Measurements from ENCODE around the gene ELOB.

DNA sequence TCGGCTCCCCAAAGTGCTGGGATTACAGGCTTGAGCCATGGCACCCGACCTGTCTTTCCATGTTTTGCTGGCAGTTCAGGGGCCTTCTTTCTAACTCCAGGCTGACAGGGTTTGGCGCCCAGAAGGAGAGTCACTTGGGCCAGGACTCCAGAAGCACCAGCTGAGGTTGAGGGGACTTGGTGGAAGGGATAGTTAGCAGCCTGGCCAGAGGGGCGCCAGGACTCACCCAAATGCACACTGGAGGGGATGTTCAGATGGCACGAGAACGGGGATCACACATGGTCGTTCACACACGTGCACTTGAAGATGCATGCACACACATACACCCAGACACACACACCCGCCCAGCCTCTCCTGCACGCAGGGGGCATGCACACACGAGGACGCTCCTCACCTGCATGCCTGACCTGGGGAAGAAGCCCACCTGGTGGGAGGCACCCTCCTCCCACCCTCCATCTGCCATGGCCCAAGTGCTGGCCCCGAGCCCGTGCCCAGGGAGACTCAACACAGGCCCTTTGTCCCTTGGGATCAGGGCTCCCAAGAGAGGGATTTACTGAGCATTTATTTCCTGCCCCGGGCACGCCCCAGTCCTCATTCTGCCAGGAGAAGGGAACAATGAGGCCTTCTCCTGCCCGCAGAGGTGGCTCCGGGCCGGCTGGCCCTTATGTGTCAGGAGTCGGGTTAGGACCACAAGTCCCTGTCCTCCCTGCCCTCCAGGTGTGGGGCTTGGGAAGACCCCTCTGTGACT is 37.6 kb upstream of the ELOB start:
- TF ChIP-seq, protein P1, sequence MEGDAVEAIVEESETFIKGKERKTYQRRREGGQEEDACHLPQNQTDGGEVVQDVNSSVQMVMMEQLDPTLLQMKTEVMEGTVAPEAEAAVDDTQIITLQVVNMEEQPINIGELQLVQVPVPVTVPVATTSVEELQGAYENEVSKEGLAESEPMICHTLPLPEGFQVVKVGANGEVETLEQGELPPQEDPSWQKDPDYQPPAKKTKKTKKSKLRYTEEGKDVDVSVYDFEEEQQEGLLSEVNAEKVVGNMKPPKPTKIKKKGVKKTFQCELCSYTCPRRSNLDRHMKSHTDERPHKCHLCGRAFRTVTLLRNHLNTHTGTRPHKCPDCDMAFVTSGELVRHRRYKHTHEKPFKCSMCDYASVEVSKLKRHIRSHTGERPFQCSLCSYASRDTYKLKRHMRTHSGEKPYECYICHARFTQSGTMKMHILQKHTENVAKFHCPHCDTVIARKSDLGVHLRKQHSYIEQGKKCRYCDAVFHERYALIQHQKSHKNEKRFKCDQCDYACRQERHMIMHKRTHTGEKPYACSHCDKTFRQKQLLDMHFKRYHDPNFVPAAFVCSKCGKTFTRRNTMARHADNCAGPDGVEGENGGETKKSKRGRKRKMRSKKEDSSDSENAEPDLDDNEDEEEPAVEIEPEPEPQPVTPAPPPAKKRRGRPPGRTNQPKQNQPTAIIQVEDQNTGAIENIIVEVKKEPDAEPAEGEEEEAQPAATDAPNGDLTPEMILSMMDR (conservative IDR thresholded peaks at IDR 0.05; ENCODE audit: low read depth, low read length): no peak
- TF ChIP-seq EZH2 (IDR thresholded peaks at IDR 0.05; ENCODE audit: low read length, unreplicated experiment): no peak
- TF ChIP-seq EZH2phosphoT487 (IDR thresholded peaks at IDR 0.05; ENCODE audit: borderline replicate concordance, low read length): no peak
